C4-2B (cell line): ENCODE data around the gene MKX.
A peak's percentile ranks its signal among the peaks of the same experiment; 100 is the strongest.

Source experiments
- CTCF ChIP-seq: fragments of 450-650 bp; conservative IDR thresholded peaks from 2 replicates; pipeline ENCODE4 v1.5.1; 2017; ENCODE audit warnings: mild to moderate bottlenecking
- ZFX ChIP-seq: fragments of 450-650 bp; IDR thresholded peaks from 2 replicates; pipeline ENCODE4 v1.6.1; 2017

DNA sequence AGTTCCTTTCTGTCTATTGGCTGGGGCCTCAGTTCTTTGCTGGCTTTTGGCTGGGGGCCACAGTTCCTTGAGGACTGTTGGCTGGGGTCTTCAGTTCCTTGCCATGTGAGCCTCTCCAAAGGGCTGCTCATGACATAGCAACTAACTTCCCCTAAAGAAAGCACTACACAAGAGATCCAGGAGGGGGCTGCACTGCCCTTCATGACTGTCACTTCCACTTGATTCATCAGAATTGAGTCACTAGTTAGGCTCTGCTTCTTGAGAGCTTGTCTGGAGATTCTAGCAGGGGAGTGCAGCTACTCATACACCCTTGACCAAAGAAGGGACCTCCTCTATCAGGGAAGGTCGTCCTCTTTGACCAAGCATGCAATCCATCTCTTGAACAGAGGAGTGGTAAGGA is 38.0 kb upstream of the MKX start:
- TF ChIP-seq CTCF (peak; percentile 20), ZFX (no peak)
